ENCODE data around the gene TFCP2. TPM values are rescaled to one million over a fixed set of nuclear protein-coding genes. Genes with fewer than 3 reads are reported as not detected.

Gene TFCP2
- polyA plus RNA-seq, 1 donor, result 31.6 TPM

- no CpG with 5 or more reads among the region's 3 CpGs for WGBS (ENCODE audit: insufficient coverage, low lambda C conversion rate)
- no peaks in the 10 kb centered on the region for H3K36me3 ChIP-seq (ENCODE audit: control insufficient read depth, insufficient read depth, low read length)
Observed at GRCh38 chr12:51183816-51184215, 10.9 kb upstream of the TFCP2 start.

GRCh38 chr12:51183349-51183748 is 10.4 kb upstream of the TFCP2 start:
- H3K4me3 ChIP-seq (ENCODE audit: low read length), result no peak overlapping the region
- H3K9me3 ChIP-seq (ENCODE audit: control insufficient read depth, low read depth, low read length), result no peaks in the 10 kb centered on the region
- H3K27ac ChIP-seq (ENCODE audit: low read length), result no peak overlapping the region
- H3K36me3 ChIP-seq (ENCODE audit: control insufficient read depth, insufficient read depth, low read length), result no peaks in the 10 kb centered on the region
- H3K4me1 ChIP-seq (ENCODE audit: control insufficient read depth, insufficient read depth, low read length), result no peaks in the 10 kb centered on the region
- no CpG with 5 or more reads among the region's 3 CpGs for WGBS (ENCODE audit: insufficient coverage, low lambda C conversion rate)
- no peaks in the 10 kb centered on the region for H3K27me3 ChIP-seq (ENCODE audit: control insufficient read depth, insufficient read depth, low read length)
- no peak for DNase-seq

More at GRCh38 chr12:51183816-51184215, 10.9 kb upstream of the TFCP2 start:
- no peak overlapping the region for H3K27ac ChIP-seq (ENCODE audit: low read length)
- no peak for DNase-seq
- H3K27me3 ChIP-seq (ENCODE audit: control insufficient read depth, insufficient read depth, low read length), result no peaks in the 10 kb centered on the region
- no peak overlapping the region for H3K4me3 ChIP-seq (ENCODE audit: low read length)
- H3K9me3 ChIP-seq (ENCODE audit: control insufficient read depth, low read depth, low read length), result no peaks in the 10 kb centered on the region
- H3K4me1 ChIP-seq (ENCODE audit: control insufficient read depth, insufficient read depth, low read length), result no peaks in the 10 kb centered on the region

GRCh38 chr12:51181558-51181957 is 8.6 kb upstream of the TFCP2 start:
- DNase-seq, result no peak
- H3K4me1 ChIP-seq (ENCODE audit: control insufficient read depth, insufficient read depth, low read length), result no peaks in the 10 kb centered on the region
- H3K36me3 ChIP-seq (ENCODE audit: control insufficient read depth, insufficient read depth, low read length), result no peaks in the 10 kb centered on the region
- H3K27me3 ChIP-seq (ENCODE audit: control insufficient read depth, insufficient read depth, low read length), result no peaks in the 10 kb centered on the region
- H3K4me3 ChIP-seq (ENCODE audit: low read length), result no peak overlapping the region
- WGBS (ENCODE audit: insufficient coverage, low lambda C conversion rate), result no CpG with 5 or more reads among the region's 5 CpGs
- H3K27ac ChIP-seq (ENCODE audit: low read length), result no peak overlapping the region
- no peaks in the 10 kb centered on the region for H3K9me3 ChIP-seq (ENCODE audit: control insufficient read depth, low read depth, low read length)

GRCh38 chr12:51177897-51178296 is 5.0 kb upstream of the TFCP2 start:
- Histone ChIP-seq H3K27ac (ENCODE audit: low read length) (no peak overlapping the region), H3K36me3 (ENCODE audit: control insufficient read depth, insufficient read depth, low read length) (no peaks in the 10 kb centered on the region), H3K9me3 (ENCODE audit: control insufficient read depth, low read depth, low read length) (no peaks in the 10 kb centered on the region), H3K27me3 (ENCODE audit: control insufficient read depth, insufficient read depth, low read length) (no peaks in the 10 kb centered on the region), H3K4me3 (ENCODE audit: low read length) (no peak overlapping the region), H3K4me1 (ENCODE audit: control insufficient read depth, insufficient read depth, low read length) (no peaks in the 10 kb centered on the region)
- WGBS (ENCODE audit: insufficient coverage, low lambda C conversion rate), result no CpG with 5 or more reads among the region's 2 CpGs
- no peak for DNase-seq

DNA sequence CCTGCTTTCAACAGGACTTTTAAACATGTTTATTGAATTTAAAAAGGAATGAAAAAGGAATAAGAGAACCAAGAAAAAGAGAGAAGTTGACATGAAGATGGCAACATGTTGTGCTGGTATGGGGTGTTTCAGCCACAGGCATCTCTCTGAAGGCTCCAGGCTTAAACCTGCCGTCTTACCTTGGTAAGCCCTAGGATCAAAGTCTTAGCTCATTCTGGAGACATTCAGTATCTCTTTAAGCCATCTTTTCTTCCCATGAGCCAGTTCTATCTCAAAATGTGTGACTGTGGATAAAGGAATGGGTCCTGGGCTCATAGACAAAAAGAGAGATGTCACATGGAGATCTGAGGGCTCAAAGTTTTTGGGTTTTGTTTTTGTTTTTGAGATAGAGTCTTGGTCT is 1.6 kb upstream of the TFCP2 start:
- Histone ChIP-seq H3K4me3 (ENCODE audit: low read length) (no peak overlapping the region), H3K9me3 (ENCODE audit: control insufficient read depth, low read depth, low read length) (no peaks in the 10 kb centered on the region), H3K27ac (ENCODE audit: low read length) (no peak overlapping the region), H3K4me1 (ENCODE audit: control insufficient read depth, insufficient read depth, low read length) (no peaks in the 10 kb centered on the region), H3K27me3 (ENCODE audit: control insufficient read depth, insufficient read depth, low read length) (no peaks in the 10 kb centered on the region), H3K36me3 (ENCODE audit: control insufficient read depth, insufficient read depth, low read length) (no peaks in the 10 kb centered on the region)
- no peak for DNase-seq
- no CpG with 5 or more reads among the region's 1 CpG for whole genome bisulfite sequencing (ENCODE audit: insufficient coverage, low lambda C conversion rate)

GRCh38 chr12:51171884-51172514 is 936 bp downstream of the TFCP2 start:
- no peaks in the 10 kb centered on the region for H3K4me1 ChIP-seq (ENCODE audit: control insufficient read depth, insufficient read depth, low read length)
- H3K4me3 ChIP-seq (ENCODE audit: low read length), result peak overlapping the region; percentile 79
- WGBS (ENCODE audit: insufficient coverage, low lambda C conversion rate), result 3% methylated on average over 4 of the region's 16 CpGs
- no peak for DNase-seq
- H3K27ac ChIP-seq (ENCODE audit: low read length), result peak overlapping the region; percentile 96
- no peaks in the 10 kb centered on the region for H3K27me3 ChIP-seq (ENCODE audit: control insufficient read depth, insufficient read depth, low read length)
- no peaks in the 10 kb centered on the region for H3K9me3 ChIP-seq (ENCODE audit: control insufficient read depth, low read depth, low read length)
- no peaks in the 10 kb centered on the region for H3K36me3 ChIP-seq (ENCODE audit: control insufficient read depth, insufficient read depth, low read length)

DNA sequence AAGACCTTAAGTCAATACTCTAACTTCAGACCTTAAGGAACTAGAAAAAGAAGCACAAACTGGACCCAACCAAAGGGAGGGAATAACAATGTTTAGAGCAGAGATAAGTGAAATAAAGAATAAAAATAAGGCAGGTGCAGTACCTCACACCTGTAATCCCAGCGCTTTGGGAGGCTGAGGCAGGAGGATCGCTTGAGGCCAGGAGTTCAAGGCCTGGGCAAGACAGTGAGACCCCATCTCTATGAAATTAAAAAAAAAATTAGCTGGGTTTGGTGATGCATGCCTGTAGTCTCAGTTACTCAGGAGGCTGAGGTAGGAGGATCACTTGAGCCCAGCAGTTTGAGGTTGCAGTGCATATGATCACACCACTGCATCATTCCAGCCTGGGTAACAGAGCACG is 9.1 kb downstream of the TFCP2 start:
- no peaks in the 10 kb centered on the region for H3K9me3 ChIP-seq (ENCODE audit: control insufficient read depth, low read depth, low read length)
- no peaks in the 10 kb centered on the region for H3K27me3 ChIP-seq (ENCODE audit: control insufficient read depth, insufficient read depth, low read length)
- no peak overlapping the region for H3K27ac ChIP-seq (ENCODE audit: low read length)
- H3K36me3 ChIP-seq (ENCODE audit: control insufficient read depth, insufficient read depth, low read length), result no peaks in the 10 kb centered on the region
- no CpG with 5 or more reads among the region's 3 CpGs for WGBS (ENCODE audit: insufficient coverage, low lambda C conversion rate)
- DNase-seq, result no peak
- H3K4me3 ChIP-seq (ENCODE audit: low read length), result no peak overlapping the region
- H3K4me1 ChIP-seq (ENCODE audit: control insufficient read depth, insufficient read depth, low read length), result no peaks in the 10 kb centered on the region

DNA sequence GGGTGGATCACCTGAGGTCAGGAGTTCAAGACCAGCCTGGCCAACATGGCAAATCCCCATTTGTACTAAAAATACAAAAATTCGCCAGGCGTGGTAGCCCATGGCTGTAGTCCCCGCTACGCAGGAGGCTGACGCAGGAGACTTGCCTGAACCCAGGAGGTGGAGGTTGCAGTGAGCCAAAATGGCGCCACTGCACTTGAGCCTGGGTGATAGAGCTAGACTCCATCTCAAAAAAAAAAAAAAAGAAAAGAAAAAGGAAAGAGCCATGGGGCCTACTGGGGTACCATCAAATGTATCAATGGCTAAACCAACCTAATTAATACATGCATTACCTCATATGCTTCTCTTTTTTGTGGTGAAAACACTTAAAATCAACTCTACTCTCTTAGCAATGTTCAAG is 10.7 kb downstream of the TFCP2 start:
- Histone ChIP-seq H3K36me3 (ENCODE audit: control insufficient read depth, insufficient read depth, low read length) (no peaks in the 10 kb centered on the region), H3K27ac (ENCODE audit: low read length) (no peak overlapping the region), H3K27me3 (ENCODE audit: control insufficient read depth, insufficient read depth, low read length) (no peaks in the 10 kb centered on the region), H3K4me1 (ENCODE audit: control insufficient read depth, insufficient read depth, low read length) (no peaks in the 10 kb centered on the region), H3K4me3 (ENCODE audit: low read length) (no peak overlapping the region), H3K9me3 (ENCODE audit: control insufficient read depth, low read depth, low read length) (no peaks in the 10 kb centered on the region)
- WGBS (ENCODE audit: insufficient coverage, low lambda C conversion rate), result 100% methylated on average over 4 of the region's 6 CpGs
- DNase-seq, result no peak

DNA sequence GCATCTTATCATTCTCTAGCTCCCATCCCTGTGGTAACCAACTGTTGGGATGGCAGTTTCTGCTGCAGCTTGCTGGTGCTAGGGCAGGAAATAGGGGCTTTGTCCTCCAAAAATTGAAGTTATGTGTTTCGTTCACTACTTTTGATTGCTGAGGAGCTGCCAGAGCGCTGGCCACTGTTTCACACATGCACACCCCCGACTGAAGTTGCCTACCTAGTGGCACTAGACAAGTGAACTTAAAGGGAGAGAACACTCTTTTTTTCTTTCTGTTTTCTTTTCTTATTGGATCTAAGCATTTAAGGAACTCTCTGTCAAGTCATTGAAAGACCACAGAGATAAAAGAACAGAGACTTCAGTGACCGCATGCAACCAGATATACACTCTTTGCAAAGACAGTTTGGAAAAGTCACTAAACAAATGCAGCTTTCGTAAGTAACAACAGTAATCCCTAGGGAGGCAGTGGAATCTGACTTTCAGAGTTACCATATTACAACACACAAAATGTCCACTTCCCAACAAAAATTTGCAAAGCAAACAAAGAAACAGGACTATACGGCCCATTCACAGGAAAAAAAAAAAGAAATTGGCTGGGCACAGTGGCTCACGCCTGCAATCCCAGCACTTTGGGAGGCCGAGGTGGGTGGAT is 12.0 kb downstream of the TFCP2 start:
- Histone ChIP-seq H3K27ac (ENCODE audit: low read length) (no peak overlapping the region), H3K27me3 (ENCODE audit: control insufficient read depth, insufficient read depth, low read length) (no peaks in the 10 kb centered on the region), H3K9me3 (ENCODE audit: control insufficient read depth, low read depth, low read length) (no peaks in the 10 kb centered on the region), H3K4me1 (ENCODE audit: control insufficient read depth, insufficient read depth, low read length) (no peaks in the 10 kb centered on the region), H3K36me3 (ENCODE audit: control insufficient read depth, insufficient read depth, low read length) (no peaks in the 10 kb centered on the region), H3K4me3 (ENCODE audit: low read length) (no peak overlapping the region)
- no peak for DNase-seq
- no CpG with 5 or more reads among the region's 8 CpGs for WGBS (ENCODE audit: insufficient coverage, low lambda C conversion rate)

DNA sequence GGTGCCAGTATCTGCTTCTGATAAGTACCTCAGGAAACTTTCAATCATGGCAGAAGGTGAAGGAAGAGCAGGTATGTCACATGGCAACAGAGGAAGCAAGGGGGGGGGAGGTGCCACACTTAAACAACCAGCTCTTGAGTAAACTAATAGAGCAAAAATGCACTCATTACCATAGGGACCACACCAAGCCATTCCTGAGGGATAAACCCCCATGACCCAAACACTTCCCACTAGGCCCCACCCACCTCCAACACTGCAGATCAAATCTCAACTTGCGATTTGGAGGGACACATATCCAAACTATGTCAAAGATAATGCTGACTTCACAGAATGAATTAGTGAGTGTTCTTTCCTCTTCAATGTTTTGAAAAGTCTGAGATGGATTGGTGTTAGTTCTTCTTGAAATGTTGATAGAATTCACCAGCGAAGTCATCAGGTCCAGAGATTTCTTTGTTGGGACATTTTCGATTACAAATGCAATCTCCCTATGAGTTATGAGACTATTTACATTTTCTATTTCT is 16.6 kb downstream of the TFCP2 start:
- H3K27me3 ChIP-seq (ENCODE audit: control insufficient read depth, insufficient read depth, low read length), result no peaks in the 10 kb centered on the region
- no peak overlapping the region for H3K4me3 ChIP-seq (ENCODE audit: low read length)
- H3K36me3 ChIP-seq (ENCODE audit: control insufficient read depth, insufficient read depth, low read length), result no peaks in the 10 kb centered on the region
- no peaks in the 10 kb centered on the region for H3K9me3 ChIP-seq (ENCODE audit: control insufficient read depth, low read depth, low read length)
- no peak overlapping the region for H3K27ac ChIP-seq (ENCODE audit: low read length)
- WGBS (ENCODE audit: insufficient coverage, low lambda C conversion rate), result no CpG with 5 or more reads among the region's 3 CpGs
- no peaks in the 10 kb centered on the region for H3K4me1 ChIP-seq (ENCODE audit: control insufficient read depth, insufficient read depth, low read length)
- DNase-seq, result no peak

GRCh38 chr12:51152953-51153352 is 20.0 kb downstream of the TFCP2 start:
- no peak for DNase-seq
- Histone ChIP-seq H3K27me3 (ENCODE audit: control insufficient read depth, insufficient read depth, low read length) (no peaks in the 10 kb centered on the region), H3K4me1 (ENCODE audit: control insufficient read depth, insufficient read depth, low read length) (no peaks in the 10 kb centered on the region), H3K36me3 (ENCODE audit: control insufficient read depth, insufficient read depth, low read length) (no peaks in the 10 kb centered on the region), H3K27ac (ENCODE audit: low read length) (no peak overlapping the region), H3K4me3 (ENCODE audit: low read length) (no peak overlapping the region), H3K9me3 (ENCODE audit: control insufficient read depth, low read depth, low read length) (no peaks in the 10 kb centered on the region)
- no CpG with 5 or more reads among the region's 1 CpG for WGBS (ENCODE audit: insufficient coverage, low lambda C conversion rate)

All from large intestine (tissue), 3 donors.